HEK293T (cell line): ENCODE results near the gene ANKS6.

Experiments
- BHLHE40 ChIP-seq: fragments of 450-650 bp; IDR thresholded peaks from 2 replicates; pipeline ENCODE4 v1.6.1; 2016; ENCODE audit warnings: mild to moderate bottlenecking, moderate library complexity, borderline replicate concordance
- ELF4 ChIP-seq: fragments of 450-650 bp; IDR thresholded peaks from 2 replicates; pipeline ENCODE4 v1.6.1; 2017; ENCODE audit warnings: antibody characterized with exemption
- FOXK2 ChIP-seq: fragments of 450-650 bp; IDR thresholded peaks from 2 replicates; pipeline ENCODE4 v1.6.1; 2016; ENCODE audit warnings: mild to moderate bottlenecking
- FOXM1 ChIP-seq: fragments of 450-650 bp; IDR thresholded peaks from 2 replicates; pipeline ENCODE4 v1.6.1; 2017; ENCODE audit warnings: mild to moderate bottlenecking, borderline replicate concordance
- HDGF ChIP-seq: fragments of 450-650 bp; IDR thresholded peaks from 2 replicates; pipeline ENCODE4 v1.6.1; 2017; ENCODE audit warnings: antibody characterized with exemption, borderline replicate concordance
- L3MBTL2 ChIP-seq: fragments of 450-650 bp; conservative IDR thresholded peaks from 2 replicates; pipeline ENCODE4 v1.6.1; 2016; ENCODE audit warnings: mild to moderate bottlenecking
- SP1 ChIP-seq: fragments of 450-650 bp; IDR thresholded peaks from 2 replicates; pipeline ENCODE4 v1.6.1; 2017
- SUZ12 ChIP-seq: fragments of 450-650 bp; IDR thresholded peaks from 2 replicates; pipeline ENCODE4 v1.6.1; 2016; ENCODE audit warnings: mild to moderate bottlenecking
- ZNF384 ChIP-seq: fragments of 450-650 bp; IDR thresholded peaks from 2 replicates; pipeline ENCODE4 v1.6.1; 2016
- TF ChIP-seq, protein P1 (sequence below): fragments of 450-650 bp; IDR thresholded peaks from 2 replicates; pipeline ENCODE4 v1.6.1; 2016

DNA sequence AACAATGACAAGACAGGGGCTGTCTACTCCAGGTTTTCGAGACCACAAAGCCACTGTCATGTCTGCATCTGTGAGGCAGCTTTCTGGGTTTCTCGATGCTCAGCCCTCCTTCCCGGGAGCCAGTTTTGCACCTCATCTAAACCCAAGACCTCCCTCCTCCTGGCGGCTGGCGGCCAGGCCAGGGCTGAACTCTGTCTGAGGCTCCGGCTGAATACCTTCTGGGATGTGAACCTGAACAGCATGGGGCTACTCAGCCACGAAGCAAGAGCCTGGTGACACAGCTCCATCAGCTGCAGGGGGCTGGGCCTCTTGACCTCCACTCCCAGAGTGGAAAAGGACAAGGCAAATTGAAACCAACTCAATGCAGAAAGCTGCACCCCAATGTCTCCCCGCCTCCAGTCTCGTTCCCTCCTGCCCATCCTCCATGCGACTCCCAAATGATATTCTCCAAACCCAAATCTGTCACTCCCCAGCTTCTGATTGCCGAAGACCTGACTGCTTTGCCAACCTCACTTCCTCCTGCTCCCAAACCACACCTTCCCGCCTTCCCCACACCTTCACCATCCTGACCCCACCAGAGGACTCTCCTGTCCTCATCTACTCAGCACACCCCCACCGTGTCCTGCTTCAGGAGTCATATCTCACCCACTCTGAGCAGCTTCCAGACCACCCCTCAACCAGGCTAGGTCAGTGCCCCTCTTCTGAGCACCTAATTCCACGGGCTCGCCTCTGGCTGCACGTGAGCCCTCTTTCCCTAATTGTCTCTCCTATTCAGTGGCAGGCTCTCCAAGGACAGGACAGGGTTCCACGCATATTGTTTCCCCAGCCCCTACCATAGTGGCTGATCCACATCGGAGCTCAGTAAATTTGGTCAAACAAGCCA, 4.5 kb downstream of the ANKS6 start:
- TF ChIP-seq HDGF (no peak), SP1 (no peak), SUZ12 (no peak), FOXM1 (no peak), ZNF384 (no peak), FOXK2 (no peak), L3MBTL2 (no peak), ELF4 (no peak), BHLHE40 (no peak)
- TF ChIP-seq, protein P1, sequence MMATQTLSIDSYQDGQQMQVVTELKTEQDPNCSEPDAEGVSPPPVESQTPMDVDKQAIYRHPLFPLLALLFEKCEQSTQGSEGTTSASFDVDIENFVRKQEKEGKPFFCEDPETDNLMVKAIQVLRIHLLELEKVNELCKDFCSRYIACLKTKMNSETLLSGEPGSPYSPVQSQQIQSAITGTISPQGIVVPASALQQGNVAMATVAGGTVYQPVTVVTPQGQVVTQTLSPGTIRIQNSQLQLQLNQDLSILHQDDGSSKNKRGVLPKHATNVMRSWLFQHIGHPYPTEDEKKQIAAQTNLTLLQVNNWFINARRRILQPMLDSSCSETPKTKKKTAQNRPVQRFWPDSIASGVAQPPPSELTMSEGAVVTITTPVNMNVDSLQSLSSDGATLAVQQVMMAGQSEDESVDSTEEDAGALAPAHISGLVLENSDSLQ = no peak
